HEK293 (cell line): ENCODE results near the gene BRD3.

Experiments used
- CTCF ChIA-PET: fragments of 350-600 bp; formaldehyde crosslinking; extraction: SDS; loops from one replicate; lab custom pipeline; 2021; ENCODE audit warnings: antibody characterized with exemption; lab: Yijun Ruan, JAX
- POLR2A ChIA-PET: fragments of 300-600 bp; formaldehyde crosslinking; extraction: SDS; loops from one replicate; lab custom pipeline; 2020; ENCODE audit warnings: antibody characterized with exemption, inconsistent platforms; lab: Yijun Ruan, JAX
- H3K27ac ChIP-seq: fragments of 200-500 bp; sonication (Bioruptor generic); 2 replicates; pipeline ENCODE4 v1.5.1; 2014; ENCODE audit warnings: low read depth, low read length, control low read depth, inconsistent platforms; ENCODE audit errors: extremely low read depth
- H3K36me3 ChIP-seq, 2 experiments: fragments of 200-500 bp in 1 of 2; sonication (Bioruptor generic) in 1 of 2; 1 replicate in 1 of 2; 2 replicates in 1 of 2; pipeline ENCODE4 v1.5.1; 2014 to 2017; ENCODE audit warnings: inconsistent platforms in 2 of 2, low read length in 2 of 2; ENCODE audit not compliant: control insufficient read depth in 2 of 2, insufficient read depth in 1 of 2
- H3K4me1 ChIP-seq: fragments of 200-500 bp; sonication (Bioruptor generic); 2 replicates; pipeline ENCODE4 v1.5.1; 2014; ENCODE audit warnings: mild to moderate bottlenecking, low read length, inconsistent platforms; ENCODE audit not compliant: control insufficient read depth, insufficient read depth
- H3K4me3 ChIP-seq: 2 replicates; pipeline ENCODE4 v1.5.1; 2011; ENCODE audit warnings: low read depth, mild to moderate bottlenecking, control low read depth, low read length, moderate library complexity
- H3K9me3 ChIP-seq: fragments of 200-500 bp; sonication (Bioruptor generic); 2 replicates; pipeline ENCODE4 v1.5.1; 2014; ENCODE audit warnings: low read depth, low read length, inconsistent platforms; ENCODE audit not compliant: control insufficient read depth, insufficient read depth
- FEZF1 ChIP-seq: fragments of 450-650 bp; formaldehyde crosslinking; IDR thresholded peaks from 2 replicates; pipeline ENCODE4 v1.5.1; 2016; ENCODE audit warnings: missing biosample characterization, missing genetic modification characterization
- HOXD13 ChIP-seq: sonication (generic); formaldehyde crosslinking; IDR thresholded peaks from 2 replicates; pipeline ENCODE4 v1.8.0; 2022; ENCODE audit warnings: missing genetic modification reagents, borderline replicate concordance
- PATZ1 ChIP-seq: fragments of 450-650 bp; formaldehyde crosslinking; IDR thresholded peaks from 2 replicates; pipeline ENCODE4 v1.5.1; 2016; ENCODE audit warnings: missing biosample characterization, missing genetic modification characterization
- PRDM1 ChIP-seq: fragments of 450-650 bp; formaldehyde crosslinking; IDR thresholded peaks from 2 replicates; pipeline ENCODE4; 2016; ENCODE audit warnings: missing biosample characterization, missing genetic modification characterization
- SCRT2 ChIP-seq: fragments of 450-650 bp; formaldehyde crosslinking; IDR thresholded peaks from 2 replicates; pipeline ENCODE4 v1.5.1; 2016; ENCODE audit warnings: missing biosample characterization, missing genetic modification characterization
- WT1 ChIP-seq: fragments of 450-650 bp; formaldehyde crosslinking; IDR thresholded peaks from 2 replicates; pipeline ENCODE4 v1.5.1; 2016; ENCODE audit warnings: missing biosample characterization, missing genetic modification characterization
- ZBTB17 ChIP-seq: fragments of 450-650 bp; formaldehyde crosslinking; IDR thresholded peaks from 2 replicates; pipeline ENCODE4 v1.5.1; 2016; ENCODE audit warnings: missing biosample characterization, missing genetic modification characterization
- ZNF169 ChIP-seq: fragments of 450-650 bp; formaldehyde crosslinking; IDR thresholded peaks from 2 replicates; pipeline ENCODE4 v1.5.1; 2016; ENCODE audit warnings: missing biosample characterization, missing genetic modification characterization
- ZNF2 ChIP-seq: fragments of 450-650 bp; formaldehyde crosslinking; IDR thresholded peaks from 2 replicates; pipeline ENCODE4 v1.5.1; 2016; ENCODE audit warnings: missing biosample characterization, missing genetic modification characterization
- ZNF239 ChIP-seq: fragments of 450-650 bp; formaldehyde crosslinking; IDR thresholded peaks from 2 replicates; pipeline ENCODE4 v1.5.1; 2016; ENCODE audit warnings: missing biosample characterization, missing genetic modification characterization
- ZNF362 ChIP-seq: fragments of 450-650 bp; formaldehyde crosslinking; IDR thresholded peaks from 2 replicates; pipeline ENCODE4 v1.5.1; 2016; ENCODE audit warnings: missing biosample characterization, missing genetic modification characterization
- ZNF398 ChIP-seq: fragments of 450-650 bp; formaldehyde crosslinking; IDR thresholded peaks from 2 replicates; pipeline ENCODE4 v1.5.1; 2017; ENCODE audit warnings: missing biosample characterization, missing genetic modification characterization
- ZNF530 ChIP-seq: fragments of 450-650 bp; formaldehyde crosslinking; IDR thresholded peaks from 2 replicates; pipeline ENCODE4 v1.5.1; 2016; ENCODE audit warnings: low read depth, missing biosample characterization, missing genetic modification characterization
- ZSCAN4 ChIP-seq: fragments of 450-650 bp; formaldehyde crosslinking; IDR thresholded peaks from 2 replicates; pipeline ENCODE4 v1.5.1; 2017; ENCODE audit warnings: missing biosample characterization, missing genetic modification characterization

Gene BRD3

GRCh38 chr9:134034215-134035040 lies 33.4 kb downstream of the BRD3 start (continued):
- TF ChIP-seq PATZ1 (tag by site-specific recombination) (no peak), ZBTB17 (tag by site-specific recombination) (no peak), HOXD13 (no peak), PRDM1 (tag by site-specific recombination) (no peak), ZNF362 (tag by site-specific recombination) (no peak), ZNF239 (tag by site-specific recombination) (no peak), SCRT2 (tag by site-specific recombination) (no peak), WT1 (no peak)

- peaks cover 20 to 86% of the 10 kb centered on the region in 2 experiments for H3K36me3 ChIP-seq
These were observed 34.2 kb downstream of the BRD3 start for GRCh38 chr9:134033516-134034214.

GRCh38 chr9:134032456-134033222 lies 35.2 kb downstream of the BRD3 start:
- TF ChIP-seq ZNF362 (tag by site-specific recombination): 0 out of 2 replicates have a peak, but pooled peaks have one; percentile 24
- TF ChIP-seq ZNF398 (tag by site-specific recombination): no peak
- ChIA-PET CTCF (interaction anchor here (0.7 to 0.8 kb wide), 2 partner anchors 138 to 936 kb away, joined by 3 read pairs; no protein-coding TSS in a partner anchor), POLR2A (no interaction called here)
- Histone ChIP-seq H3K36me3 (peaks cover 10 to 85% of the 10 kb centered on the region in 2 experiments), H3K4me1 (no peaks in the 10 kb centered on the region), H3K9me3 (no peaks in the 10 kb centered on the region), H3K27ac (no peak overlapping the region), H3K4me3 (no peak overlapping the region)

More at GRCh38 chr9:134033516-134034214, 34.2 kb downstream of the BRD3 start:
- POLR2A ChIA-PET: interaction anchor here (1.6 kb wide), 1 partner anchor 8 kb away, joined by 14 read pairs; the partner anchor contains the start of gene BRD3OS
- H3K9me3 ChIP-seq: no peaks in the 10 kb centered on the region
- no peak for TF ChIP-seq ZSCAN4 (tag by site-specific recombination)
- TF ChIP-seq FEZF1 (tag by site-specific recombination): no peak
- no peak for TF ChIP-seq ZNF2 (tag by site-specific recombination)
- TF ChIP-seq ZNF530 (tag by site-specific recombination): no peak
- TF ChIP-seq ZNF169 (tag by site-specific recombination): no peak
- no peak overlapping the region for H3K4me3 ChIP-seq
- no peaks in the 10 kb centered on the region for H3K4me1 ChIP-seq
- H3K27ac ChIP-seq: no peak overlapping the region
- CTCF ChIA-PET: interaction anchor here (0.7 kb wide), 1 partner anchor 137 kb away, joined by 3 read pairs; no protein-coding TSS in a partner anchor
